Esophagus muscularis mucosa (tissue), 4 donors: ENCODE results near the gene STXBP3. TPM values are rescaled to one million over a fixed set of nuclear protein-coding genes. Genes with fewer than 3 reads are reported as not detected.

Source experiments
- DNase-seq: peaks from one replicate; pipeline ENCODE4 v3.0.0-alpha.2; 2017; ENCODE audit errors: extremely low spot score
- H3K27ac ChIP-seq, 4 donors: fragments of 200-600 bp; sonication (generic); replicated peaks in 1 of 4; 1 replicate in 3 of 4; 2 replicates in 1 of 4; pipeline ENCODE4 v1.5.1; 2016 to 2019; ENCODE audit warnings: mild to moderate bottlenecking in 1 of 4
- H3K27me3 ChIP-seq, 4 donors: fragments of 200-600 bp; sonication (generic); one replicate each; pipeline versions ENCODE4 v1.5.1 to v1.6.0; 2016 to 2019
- H3K36me3 ChIP-seq, 4 donors: fragments of 200-600 bp; sonication (generic); one replicate each; pipeline ENCODE4 v1.5.1; 2016 to 2019
- H3K4me1 ChIP-seq, 4 donors: fragments of 200-600 bp; sonication (generic); one replicate each; pipeline ENCODE4 v1.5.1; 2016 to 2019
- H3K4me3 ChIP-seq, 4 donors: fragments of 200-600 bp; sonication (generic); 1 replicate in 2 of 4; 2 replicates in 2 of 4; pipeline ENCODE4 v1.5.1; 2016 to 2019; ENCODE audit warnings: mild to moderate bottlenecking in 4 of 4, moderate library complexity in 1 of 4
- H3K9me3 ChIP-seq, 4 donors: fragments of 200-600 bp; sonication (generic); 1 replicate in 3 of 4; 2 replicates in 1 of 4; pipeline ENCODE4 v1.5.1; 2016 to 2019
- EP300 ChIP-seq: sonication (generic); formaldehyde crosslinking; IDR thresholded peaks from one replicate; pipeline ENCODE4 v1.6.1; 2017; ENCODE audit warnings: antibody characterized with exemption
- POLR2A ChIP-seq: fragments of 450-650 bp; IDR thresholded peaks from one replicate; pipeline ENCODE4 v1.6.1; 2017; ENCODE audit warnings: antibody characterized with exemption, moderate library complexity, mild to moderate bottlenecking, low read depth
- POLR2AphosphoS5 ChIP-seq, 2 donors: sonication (generic); formaldehyde crosslinking; IDR thresholded peaks; one replicate each; pipeline ENCODE4 v1.6.1; 2017; ENCODE audit warnings: antibody characterized with exemption in 2 of 2
- WGBS: methylation state at CpG from one replicate; pipeline ENCODE4 v1.1.5; 2018; 5-methylcytosine and 5-hydroxymethylcytosine counted together
- intact Hi-C: fragments of 100-400 bp; cut with DNase I; formaldehyde crosslinking; loops from one replicate; pipeline ENCODE4 v1.15.1; 2023
- total RNA-seq, 4 donors: library from RNA; depleted of rRNA; stranded (reverse); fragments of >200 nt; gene quantifications; one replicate each; pipeline versions ENCODE4 v1.1.0 to v1.2.1, GENCODE V29; 2016
- TF ChIP-seq, protein P1 (sequence below), 3 experiments: fragments of 200-600 bp in 2 of 3; fragments of 450-650 bp in 1 of 3; sonication (generic) in 2 of 3; IDR thresholded peaks; one replicate each; pipeline ENCODE4 v1.5.1; 2017 to 2019; ENCODE audit warnings: antibody characterized with exemption in 3 of 3, mild to moderate bottlenecking in 2 of 3, moderate library complexity in 1 of 3

STXBP3 gene
- total RNA-seq, 4 donors from 2014 or later = 54.8 to 67.7 (median 63.8) TPM

GRCh38 chr1:108749081-108749480 is 2.6 kb downstream of the STXBP3 start:
- intact Hi-C loops = loop anchor here (5.0 kb wide), 2 partner anchors 128 to 148 kb away; partner anchors contain the start of gene GPSM2
- H3K4me1 ChIP-seq = peaks cover 10 to 39% (median 37%) of the 10 kb centered on the region in 4 donors
- TF ChIP-seq POLR2AphosphoS5 (IDR thresholded peaks at IDR 0.05) = no peak
- TF ChIP-seq, protein P1, sequence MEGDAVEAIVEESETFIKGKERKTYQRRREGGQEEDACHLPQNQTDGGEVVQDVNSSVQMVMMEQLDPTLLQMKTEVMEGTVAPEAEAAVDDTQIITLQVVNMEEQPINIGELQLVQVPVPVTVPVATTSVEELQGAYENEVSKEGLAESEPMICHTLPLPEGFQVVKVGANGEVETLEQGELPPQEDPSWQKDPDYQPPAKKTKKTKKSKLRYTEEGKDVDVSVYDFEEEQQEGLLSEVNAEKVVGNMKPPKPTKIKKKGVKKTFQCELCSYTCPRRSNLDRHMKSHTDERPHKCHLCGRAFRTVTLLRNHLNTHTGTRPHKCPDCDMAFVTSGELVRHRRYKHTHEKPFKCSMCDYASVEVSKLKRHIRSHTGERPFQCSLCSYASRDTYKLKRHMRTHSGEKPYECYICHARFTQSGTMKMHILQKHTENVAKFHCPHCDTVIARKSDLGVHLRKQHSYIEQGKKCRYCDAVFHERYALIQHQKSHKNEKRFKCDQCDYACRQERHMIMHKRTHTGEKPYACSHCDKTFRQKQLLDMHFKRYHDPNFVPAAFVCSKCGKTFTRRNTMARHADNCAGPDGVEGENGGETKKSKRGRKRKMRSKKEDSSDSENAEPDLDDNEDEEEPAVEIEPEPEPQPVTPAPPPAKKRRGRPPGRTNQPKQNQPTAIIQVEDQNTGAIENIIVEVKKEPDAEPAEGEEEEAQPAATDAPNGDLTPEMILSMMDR (IDR thresholded peaks at IDR 0.05) = no peak
- TF ChIP-seq POLR2A = no peak
- no peak for TF ChIP-seq EP300

GRCh38 chr1:108750476-108751181 is 4.2 kb downstream of the STXBP3 start:
- intact Hi-C loops = no loop called here
- H3K4me1 ChIP-seq = peaks cover 10 to 45% (median 37%) of the 10 kb centered on the region in 4 donors
- peaks cover 0 to 35% (median 16%) of the 10 kb centered on the region in 4 donors for H3K36me3 ChIP-seq
- no peak for DNase-seq
- H3K9me3 ChIP-seq = no peaks in the 10 kb centered on the region
- H3K27ac ChIP-seq = no peak overlapping the region
- H3K27me3 ChIP-seq = no peaks in the 10 kb centered on the region
- H3K4me3 ChIP-seq = no peak overlapping the region
- TF ChIP-seq POLR2AphosphoS5 (IDR thresholded peaks at IDR 0.05) (no peak), POLR2A (no peak)
- TF ChIP-seq, protein P1 (IDR thresholded peaks at IDR 0.05) = no peak
- 92% methylated on average over 1 of the region's 1 CpG for WGBS

More at GRCh38 chr1:108749081-108749480, 2.6 kb downstream of the STXBP3 start:
- Histone ChIP-seq H3K27ac (no peak overlapping the region), H3K27me3 (no peaks in the 10 kb centered on the region), H3K4me3 (no peak overlapping the region), H3K36me3 (peaks cover 0 to 23% (median 7%) of the 10 kb centered on the region in 4 donors), H3K9me3 (no peaks in the 10 kb centered on the region)
- WGBS = 87% methylated on average over 4 of the region's 4 CpGs
- DNase-seq = no peak

DNA sequence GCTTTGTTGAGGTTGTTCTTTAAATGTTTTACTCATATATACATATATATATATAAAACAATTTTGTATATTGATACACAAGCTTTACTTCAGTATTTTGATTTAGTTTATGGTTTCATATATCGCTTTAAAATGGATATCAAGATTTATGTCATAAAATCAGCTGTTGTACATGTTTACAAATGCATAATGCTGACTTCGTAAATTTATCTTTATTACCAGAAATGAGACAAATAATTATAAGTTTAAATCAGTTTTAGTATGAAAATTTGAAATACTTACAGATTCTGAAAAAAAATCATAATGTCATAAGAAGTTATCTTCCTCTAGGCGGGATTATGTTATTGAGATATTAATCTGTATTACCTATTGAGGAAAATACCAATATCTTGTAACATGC is 6.9 kb downstream of the STXBP3 start:
- intact Hi-C loops = no loop called here
- TF ChIP-seq, protein P1 (IDR thresholded peaks at IDR 0.05) = no peak
- TF ChIP-seq EP300 (no peak), POLR2A (no peak)
- peaks cover 2 to 35% (median 28%) of the 10 kb centered on the region in 4 donors for H3K4me1 ChIP-seq
- no peaks in the 10 kb centered on the region for H3K27me3 ChIP-seq
- no peak for DNase-seq
- no peak overlapping the region for H3K4me3 ChIP-seq
- no peaks in the 10 kb centered on the region for H3K9me3 ChIP-seq
- no peak overlapping the region for H3K27ac ChIP-seq
- H3K36me3 ChIP-seq = peaks cover 0 to 52% (median 27%) of the 10 kb centered on the region in 4 donors
- 75% methylated on average over 3 of the region's 3 CpGs for whole genome bisulfite sequencing

DNA sequence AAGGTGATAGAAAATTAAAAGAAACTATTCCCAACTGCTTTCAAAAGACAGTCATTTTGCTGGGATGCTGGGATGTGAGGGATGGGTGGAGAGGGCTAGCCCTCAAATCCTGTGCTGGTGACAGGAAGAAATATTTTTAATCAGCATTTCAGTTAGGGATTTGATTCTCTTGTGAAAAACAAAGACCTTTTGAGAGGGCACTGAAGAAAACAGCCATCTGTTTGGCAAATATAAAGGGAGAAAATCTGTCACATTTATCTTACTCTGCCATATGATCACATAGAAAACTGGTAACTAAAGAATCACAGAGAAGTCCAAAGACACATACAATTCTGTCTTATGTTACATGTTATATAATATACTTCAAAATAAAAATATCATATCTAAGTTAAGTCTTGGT is 12.3 kb downstream of the STXBP3 start:
- intact Hi-C loops = no loop called here
- H3K36me3 ChIP-seq = peaks cover 25 to 86% (median 58%) of the 10 kb centered on the region in 4 donors

More for the DNA sequence above, 12.3 kb downstream of the STXBP3 start:
- H3K9me3 ChIP-seq = no peaks in the 10 kb centered on the region
- H3K27ac ChIP-seq = no peak overlapping the region
- H3K4me1 ChIP-seq = peaks cover 0 to 6% (median 0%) of the 10 kb centered on the region in 4 donors
- TF ChIP-seq EP300 (no peak), POLR2AphosphoS5 (IDR thresholded peaks at IDR 0.05) (no peak), POLR2A (no peak)
- TF ChIP-seq, protein P1 (IDR thresholded peaks at IDR 0.05) = no peak
- no peak overlapping the region for H3K4me3 ChIP-seq
- DNase-seq = no peak
- H3K27me3 ChIP-seq = no peaks in the 10 kb centered on the region
